ENCODE data around the gene GNAI3.
A peak's percentile ranks its signal among the peaks of the same experiment; 100 is the strongest.

Gene GNAI3

GRCh38 chr1:109527098-109527811 is 21.2 kb upstream of the GNAI3 start:
- DNase-seq = no peak

- no peak for DNase-seq
Observed at GRCh38 chr1:109527846-109528695, 20.3 kb upstream of the GNAI3 start.

- no peak for DNase-seq
Observed at GRCh38 chr1:109528712-109529111, 19.7 kb upstream of the GNAI3 start.

GRCh38 chr1:109529881-109530456 is 18.4 kb upstream of the GNAI3 start:
- DNase-seq = peak; percentile 9

- DNase-seq = peak; percentile 20
Observed at GRCh38 chr1:109530457-109531087, 17.8 kb upstream of the GNAI3 start.

GRCh38 chr1:109531380-109531779 is 17.0 kb upstream of the GNAI3 start:
- peak; percentile 23 for DNase-seq

- DNase-seq = no peak
Observed at GRCh38 chr1:109531826-109532364, 16.5 kb upstream of the GNAI3 start.

GRCh38 chr1:109532365-109533136 is 15.9 kb upstream of the GNAI3 start:
- DNase-seq = peak; percentile 97

GRCh38 chr1:109534307-109534858 is 14.0 kb upstream of the GNAI3 start:
- no peak for DNase-seq

- peak; percentile 16 for DNase-seq
Observed at GRCh38 chr1:109535481-109535880, 12.9 kb upstream of the GNAI3 start.

- peak; percentile 14 for DNase-seq
Observed at GRCh38 chr1:109535971-109536491, 12.4 kb upstream of the GNAI3 start.

- peak; percentile 15 for DNase-seq
Observed at GRCh38 chr1:109537450-109538178, 10.8 kb upstream of the GNAI3 start.

- DNase-seq = peak; percentile 13
Observed at GRCh38 chr1:109538827-109539555, 9.4 kb upstream of the GNAI3 start.

- peak; percentile 18 for DNase-seq
Observed at GRCh38 chr1:109539676-109540075, 8.7 kb upstream of the GNAI3 start, which contains the start of gene GPR61. Gene GPR61, plus strand, starts transcription at chr1:109539872. Its CDS starts 3,151 bp downstream, at chr1:109543023.

- DNase-seq = no peak
Observed at GRCh38 chr1:109541102-109541501, 7.3 kb upstream of the GNAI3 start.

GRCh38 chr1:109542657-109543056 is 5.8 kb upstream of the GNAI3 start:
- peak; percentile 16 for DNase-seq

- DNase-seq = peak; percentile 20
Observed at GRCh38 chr1:109543283-109543987, 5.0 kb upstream of the GNAI3 start.

- DNase-seq = peak; percentile 18
Observed at GRCh38 chr1:109543988-109544735, 4.3 kb upstream of the GNAI3 start.

Data from stimulated activated CD8-positive, alpha-beta memory T cell treated with anti-CD3 and anti-CD28 coated beads, Interleukin-4, amount 100 ng/mL, for 48 hours (primary cell).